Fibroblast of skin of right quadriceps (primary cell): Measurements from ENCODE around the gene SMIM21.
A peak's percentile ranks its signal among the peaks of the same experiment; 100 is the strongest.

ENCODE experiments used
- DNase-seq: peaks from one replicate; pipeline ENCODE4 v3.0.0-alpha.2; 2013

SMIM21 gene

DNA sequence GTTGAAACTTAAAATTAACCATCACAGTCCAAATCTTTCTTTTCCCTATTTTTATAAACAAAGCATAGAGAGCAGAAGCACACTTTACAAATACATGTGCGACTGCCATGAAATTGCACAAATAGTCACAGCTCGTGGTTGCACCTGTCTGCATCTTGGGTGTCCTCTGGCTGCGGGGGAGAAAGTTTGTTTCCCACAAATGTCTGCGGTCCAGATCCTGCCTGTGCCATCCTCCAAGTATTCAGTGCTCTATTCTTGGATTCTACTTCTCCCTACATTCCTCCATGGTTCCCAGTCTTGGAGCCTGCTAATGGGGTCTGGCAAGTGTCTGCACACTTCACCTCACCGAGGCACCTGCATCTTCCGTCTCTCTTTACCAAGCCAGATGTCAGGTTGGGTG lies 52.2 kb downstream of the SMIM21 start:
- no peak for DNase-seq

DNA sequence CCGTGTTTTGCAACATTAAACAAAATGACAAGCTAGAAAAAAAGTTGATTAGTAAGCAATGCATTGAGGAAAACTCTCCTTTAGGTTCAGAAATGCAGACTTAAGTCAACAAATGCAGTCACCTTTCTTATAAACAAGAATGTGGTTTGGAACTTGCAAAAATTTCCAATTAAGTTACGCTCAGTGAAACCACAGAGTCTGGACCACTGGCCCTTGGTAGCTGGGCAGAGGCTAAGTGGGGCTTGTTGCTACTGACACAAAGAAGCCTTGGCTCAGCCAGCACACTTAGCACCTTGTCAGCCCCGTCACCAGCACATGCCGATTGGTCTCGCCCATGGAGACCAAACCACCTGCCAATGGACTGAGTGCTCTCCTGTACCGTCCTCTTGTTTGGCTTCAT lies 53.0 kb downstream of the SMIM21 start:
- no peak for DNase-seq

DNA sequence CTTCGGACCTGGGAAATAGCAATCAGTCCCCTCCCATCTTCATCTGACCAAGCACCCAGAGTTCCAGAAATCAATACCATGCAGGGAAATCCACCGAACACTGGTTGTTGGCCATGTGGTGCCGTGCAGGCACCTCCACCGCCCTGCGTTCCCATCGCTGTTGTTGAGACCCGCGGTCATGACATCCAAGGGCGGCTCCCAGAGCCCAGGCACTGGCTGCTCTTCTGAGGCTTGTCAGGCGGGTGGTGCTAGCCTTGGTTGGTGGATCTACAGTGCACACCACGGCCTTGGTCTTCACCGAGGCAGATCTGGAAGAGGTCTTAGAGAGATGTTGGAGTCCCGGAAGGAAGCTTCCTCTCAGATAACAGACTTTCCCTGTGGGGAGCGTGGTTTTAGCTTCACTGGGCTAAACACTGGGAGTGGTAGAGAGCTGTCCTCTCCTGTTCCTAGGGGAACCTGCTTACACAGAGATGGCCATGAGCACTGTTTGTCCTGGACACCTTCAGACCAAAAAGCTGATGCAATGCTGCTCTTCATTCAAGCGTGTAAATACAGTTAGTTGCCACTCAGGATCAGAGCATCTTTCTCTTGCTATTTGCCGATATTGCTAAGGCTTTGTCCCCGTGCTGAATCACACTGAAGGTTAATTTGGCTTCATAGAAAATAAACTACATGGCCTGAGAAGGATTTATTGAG lies 58.3 kb downstream of the SMIM21 start:
- no peak for DNase-seq

DNA sequence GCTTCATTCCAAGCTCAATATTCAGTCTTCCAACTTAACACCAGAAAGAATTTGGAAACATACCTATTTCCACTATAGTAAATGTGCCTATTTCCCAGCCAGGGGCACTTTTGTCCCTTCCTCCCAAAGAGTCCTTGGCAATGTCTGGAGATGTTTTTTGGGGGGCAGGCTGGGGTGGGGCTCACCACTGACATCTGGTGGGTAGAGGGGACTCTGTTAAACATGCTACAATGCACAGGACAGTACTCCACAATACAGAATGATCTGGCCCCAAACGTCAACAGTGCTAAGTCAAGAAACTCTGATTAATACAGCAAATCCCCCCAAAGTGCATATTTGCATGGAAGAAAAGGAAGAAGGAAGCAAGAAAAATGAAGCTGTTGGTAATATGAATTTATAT lies 61.7 kb downstream of the SMIM21 start:
- DNase-seq = no peak

DNA sequence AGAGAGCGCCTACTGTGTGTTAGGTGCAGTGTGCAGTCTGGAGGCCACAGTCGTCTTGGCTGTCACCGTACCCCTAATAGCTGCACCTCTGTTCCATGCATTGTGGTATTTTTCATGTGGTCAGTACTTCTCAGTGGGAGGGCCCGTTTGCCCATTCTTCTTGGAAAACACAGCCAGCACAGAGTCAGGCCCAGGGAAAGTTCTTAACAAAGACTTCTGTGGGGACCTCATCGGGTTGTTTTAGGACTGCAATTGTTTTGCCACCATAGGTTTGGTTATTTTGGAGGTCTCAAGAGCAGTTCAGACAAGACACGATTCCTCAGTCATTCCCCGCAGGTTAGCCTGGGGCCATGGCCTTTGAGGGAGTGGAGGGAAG lies 62.3 kb downstream of the SMIM21 start:
- DNase-seq = no peak

DNA sequence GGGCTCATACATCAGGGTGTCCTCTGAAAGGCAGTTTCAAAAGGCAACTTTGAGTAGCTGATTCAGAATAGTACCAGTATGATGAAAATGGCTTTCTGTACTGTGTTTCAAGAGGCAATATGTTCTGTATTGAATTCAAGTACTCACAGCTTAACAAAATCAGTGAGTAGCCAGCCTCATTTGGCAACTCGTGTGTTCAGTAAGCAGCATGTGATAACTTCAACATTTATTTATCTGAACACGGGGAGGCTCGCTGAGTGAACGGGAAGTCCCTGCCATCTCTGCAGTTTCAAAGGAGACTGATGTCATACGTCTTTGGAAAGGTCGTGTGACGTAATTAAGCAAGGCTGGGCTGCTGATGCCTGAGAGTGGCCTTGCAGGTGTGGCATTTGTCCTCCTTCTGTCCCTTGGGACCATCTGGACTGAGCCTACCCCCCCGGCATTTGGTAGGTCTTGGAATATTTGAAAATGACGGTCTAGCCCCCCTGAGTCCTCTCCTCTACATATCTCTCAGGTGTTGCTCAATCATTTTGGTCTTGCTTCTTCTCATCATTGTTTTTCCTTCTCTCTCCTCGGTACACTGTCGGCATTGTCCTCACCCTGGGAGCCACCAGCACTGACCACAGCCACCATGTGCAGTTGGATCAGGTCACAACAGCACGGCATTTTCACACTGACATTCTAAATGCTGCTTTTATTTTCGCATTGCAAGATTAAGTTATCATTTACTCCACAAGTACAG lies 62.8 kb downstream of the SMIM21 start:
- no peak for DNase-seq

DNA sequence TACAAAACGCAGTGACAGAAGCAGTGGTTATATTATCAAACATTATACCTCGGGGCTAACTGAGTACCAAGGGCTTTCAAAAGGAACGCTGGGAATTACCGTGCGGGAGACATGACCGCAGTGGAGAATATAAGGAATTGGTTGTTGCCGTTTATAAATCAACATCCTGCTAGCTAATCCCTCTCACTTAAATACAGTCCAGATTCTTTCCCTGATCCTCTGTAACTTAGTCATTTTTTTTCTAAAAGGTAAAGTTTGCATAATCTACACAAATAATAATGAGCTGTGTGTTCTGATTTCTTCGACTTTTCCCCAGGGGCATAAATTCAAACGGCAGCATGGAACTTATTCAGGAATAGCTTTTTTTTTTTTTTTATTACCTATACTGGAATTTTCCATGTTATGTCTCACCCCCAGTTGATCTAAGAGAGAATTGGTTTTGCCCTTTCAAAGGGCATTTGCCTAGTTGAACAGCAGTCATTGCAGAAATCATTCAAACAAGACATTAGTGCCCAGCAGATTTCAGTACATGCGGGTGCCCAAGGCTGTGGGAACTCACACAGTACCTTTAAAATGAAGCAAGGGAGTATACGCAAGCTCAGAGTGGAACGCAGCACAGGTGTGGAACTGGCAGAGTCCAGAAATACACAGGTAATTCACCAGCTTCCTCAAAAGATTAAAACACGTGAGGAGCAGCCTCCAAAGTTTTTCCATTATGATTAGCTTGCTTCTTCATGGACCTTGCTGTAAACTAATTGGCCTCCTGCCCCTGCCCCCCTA lies 63.9 kb downstream of the SMIM21 start:
- no peak for DNase-seq

DNA sequence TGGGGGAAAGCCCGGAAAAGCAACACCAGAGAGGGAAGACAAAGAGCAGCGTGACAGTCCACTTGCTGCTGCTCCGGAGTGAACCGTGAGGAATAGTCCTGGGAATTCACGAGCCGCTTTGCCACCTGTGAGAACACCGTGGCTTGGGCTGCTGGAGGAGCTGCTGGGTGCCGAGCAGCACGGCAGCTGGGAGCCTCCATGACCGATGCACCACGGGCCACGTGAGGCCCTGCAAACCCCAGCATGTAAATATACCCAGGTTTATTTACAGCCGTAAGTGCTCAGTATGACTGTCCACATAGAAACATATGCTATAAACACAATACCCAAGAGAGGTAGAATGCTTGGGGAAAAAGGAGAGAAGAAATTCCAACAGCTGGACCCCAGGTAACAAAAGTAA lies 65.1 kb downstream of the SMIM21 start:
- no peak for DNase-seq

DNA sequence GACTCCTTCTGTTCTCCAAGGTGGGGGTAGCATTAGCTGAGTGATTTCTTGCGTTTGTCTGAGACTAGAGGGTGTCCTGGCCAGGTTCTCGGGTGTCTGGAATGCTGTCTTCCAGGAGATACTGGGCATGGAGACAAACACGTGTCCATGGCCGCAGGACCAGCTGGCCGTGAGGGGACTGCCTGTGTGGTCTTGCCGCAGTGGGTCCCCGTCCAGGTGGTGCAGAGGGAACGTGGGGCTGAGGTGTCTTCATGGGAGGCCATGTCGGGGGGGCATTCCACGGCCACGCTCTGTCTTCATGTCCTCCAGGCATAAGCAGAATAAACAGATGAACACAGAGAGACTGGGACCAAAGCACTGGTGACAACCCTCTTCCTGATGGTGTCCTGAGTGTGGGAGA lies 66.6 kb downstream of the SMIM21 start:
- no peak for DNase-seq

DNA sequence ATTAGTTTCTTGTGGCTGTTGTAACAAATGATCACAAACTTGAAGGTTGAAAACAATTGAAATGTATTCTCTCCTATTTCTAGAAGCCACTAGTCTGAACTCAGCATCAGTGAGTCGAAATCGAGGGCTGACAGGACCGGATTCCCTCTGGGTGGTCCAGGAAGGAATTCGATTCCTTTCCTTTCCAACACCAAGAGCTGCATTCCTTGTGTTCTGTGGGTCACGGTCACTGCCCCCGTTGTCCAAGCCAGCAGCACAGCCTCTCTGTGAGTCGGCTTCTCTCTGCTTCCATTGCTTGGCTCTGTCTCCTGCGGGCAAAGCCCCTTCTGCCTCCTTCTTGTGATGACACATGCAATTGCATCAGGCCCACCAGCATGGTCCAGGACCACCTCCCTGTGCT lies 67.3 kb downstream of the SMIM21 start:
- DNase-seq = peak; percentile 13
